OCI-M2 (cell line): ENCODE measurements around the gene FKBP15.
"Not testable (repeated sequence)": the region's sequence is repeated elsewhere in the genome, so short reads cannot be mapped to it uniquely, and the experiment has no call there.

Experiments used
- DNase-seq: peaks from one replicate; lab custom pipeline; 2025; ENCODE audit not compliant: unreplicated experiment; lab: John Stamatoyannopoulos, UW

The FKBP15 gene

GRCh38 chr9:113237026-113237425, 15.9 kb upstream of the FKBP15 start:
- DNase-seq: no peak

GRCh38 chr9:113235701-113236255, 14.7 kb upstream of the FKBP15 start:
- not testable (repeated sequence) for DNase-seq

GRCh38 chr9:113231701-113232100, 10.6 kb upstream of the FKBP15 start:
- no peak for DNase-seq

GRCh38 chr9:113228130-113228665, 7.1 kb upstream of the FKBP15 start:
- no peak for DNase-seq

GRCh38 chr9:113227436-113227835, 6.4 kb upstream of the FKBP15 start:
- no peak for DNase-seq

GRCh38 chr9:113223963-113224362, 2.9 kb upstream of the FKBP15 start:
- no peak for DNase-seq

GRCh38 chr9:113222482-113222841, 1.4 kb upstream of the FKBP15 start:
- DNase-seq: no peak

- DNase-seq: no peak
Measured at GRCh38 chr9:113221800-113222481, 864 bp upstream of the FKBP15 start.

- no peak for DNase-seq
Measured at GRCh38 chr9:113220467-113221002, 542 bp downstream of the FKBP15 start.

- DNase-seq: no peak
Measured at GRCh38 chr9:113219969-113220368, 1.1 kb downstream of the FKBP15 start.

- DNase-seq: no peak
Measured at GRCh38 chr9:113219186-113219936, 1.7 kb downstream of the FKBP15 start.

- DNase-seq: no peak
Measured at GRCh38 chr9:113216406-113216805, 4.7 kb downstream of the FKBP15 start.

- no peak for DNase-seq
Measured at GRCh38 chr9:113215132-113215531, 5.9 kb downstream of the FKBP15 start.

- no peak for DNase-seq
Measured at GRCh38 chr9:113210815-113211214, 10.3 kb downstream of the FKBP15 start.

- no peak for DNase-seq
Measured at GRCh38 chr9:113205861-113206260, 15.2 kb downstream of the FKBP15 start.

GRCh38 chr9:113205432-113205831, 15.6 kb downstream of the FKBP15 start:
- DNase-seq: no peak

GRCh38 chr9:113199683-113200329, 21.3 kb downstream of the FKBP15 start:
- DNase-seq: no peak

- no peak for DNase-seq
Measured at GRCh38 chr9:113192455-113192854, 28.6 kb downstream of the FKBP15 start.

GRCh38 chr9:113187929-113188595, 33.0 kb downstream of the FKBP15 start:
- no peak for DNase-seq

- DNase-seq: no peak
Measured at GRCh38 chr9:113186137-113186755, 34.8 kb downstream of the FKBP15 start.
